K562 (cell line): ENCODE data around the gene LRCH1. TPM values are rescaled to one million over a fixed set of nuclear protein-coding genes. Genes with fewer than 3 reads are reported as not detected.

Experiments used
- CBFA2T3 ChIP-seq: fragments of 450-650 bp; IDR thresholded peaks from 2 replicates; pipeline ENCODE4 v1.6.1; 2017
- GATAD2A ChIP-seq: fragments of 450-650 bp; IDR thresholded peaks from 2 replicates; pipeline ENCODE4 v1.6.1; 2017
- MAFG ChIP-seq: fragments of 450-650 bp; conservative IDR thresholded peaks from 2 replicates; pipeline ENCODE4 v1.6.1; 2016; ENCODE audit warnings: missing genetic modification characterization, missing compliant biosample characterization
- NR2F6 ChIP-seq: fragments of 450-650 bp; formaldehyde crosslinking; IDR thresholded peaks from 2 replicates; pipeline ENCODE4 v1.4.0; 2020; ENCODE audit warnings: mild to moderate bottlenecking
- POLR3G ChIP-seq: IDR thresholded peaks from 2 replicates; pipeline ENCODE4 v1.6.1; 2011; ENCODE audit not compliant: insufficient read length, insufficient replicate concordance; ENCODE audit errors: extremely low read depth
- POU5F1 ChIP-seq: fragments of 150-350 bp; IDR thresholded peaks from 2 replicates; pipeline ENCODE4 v1.6.1; 2014; ENCODE audit warnings: borderline replicate concordance, low read length, low read depth, mild to moderate bottlenecking; ENCODE audit not compliant: partially characterized antibody
- RB1 ChIP-seq: fragments of 450-650 bp; IDR thresholded peaks from 2 replicates; pipeline ENCODE4 v1.6.1; 2017; ENCODE audit warnings: low read depth, mild to moderate bottlenecking
- SMAD3 ChIP-seq: fragments of 450-650 bp; formaldehyde crosslinking; conservative IDR thresholded peaks from 2 replicates; pipeline ENCODE4 v1.4.0; 2020; ENCODE audit warnings: mild to moderate bottlenecking
- TAF9B ChIP-seq: fragments of 450-650 bp; IDR thresholded peaks from 2 replicates; pipeline ENCODE4 v1.6.1; 2018; ENCODE audit warnings: mild to moderate bottlenecking; ENCODE audit not compliant: partially characterized antibody
- YBX1 ChIP-seq: fragments of 450-650 bp; IDR thresholded peaks from 2 replicates; pipeline ENCODE4 v1.7.1; 2016; ENCODE audit warnings: mild to moderate bottlenecking
- ZNF140 ChIP-seq: fragments of 250-450 bp; sonication (Bioruptor Pico); IDR thresholded peaks from 2 replicates; pipeline ENCODE4 v1.8.0; 2021; ENCODE audit warnings: moderate library complexity, mild to moderate bottlenecking, inconsistent platforms
- ZNF212 ChIP-seq: fragments of 450-650 bp; formaldehyde crosslinking; IDR thresholded peaks from 2 replicates; pipeline ENCODE4 v1.4.0; 2020; ENCODE audit warnings: mild to moderate bottlenecking
- ZNF24 ChIP-seq: fragments of 450-650 bp; IDR thresholded peaks from 2 replicates; pipeline ENCODE4 v1.6.1; 2016
- ZNF408 ChIP-seq: fragments of 250-450 bp; sonication (Bioruptor Pico); IDR thresholded peaks from 2 replicates; pipeline ENCODE4 v1.4.0; 2020; ENCODE audit warnings: low read depth, mild to moderate bottlenecking, moderate library complexity
- ZNF445 ChIP-seq: fragments of 250-450 bp; sonication (Bioruptor Pico); IDR thresholded peaks from 2 replicates; pipeline ENCODE4 v1.4.0; 2020; ENCODE audit warnings: low read depth, mild to moderate bottlenecking, moderate library complexity
- ZNF79 ChIP-seq: fragments of 250-450 bp; sonication (Bioruptor Pico); IDR thresholded peaks from 2 replicates; pipeline ENCODE4 v1.4.0; 2020; ENCODE audit warnings: low read depth, mild to moderate bottlenecking, moderate library complexity
- polyA plus RNA-seq, 8 experiments: library from polyadenylated mRNA; depleted of rRNA in 4 of 8; stranded (reverse) in 5 of 8; unstranded in 3 of 8; fragments of >200 nt; fragmentation: Nextera tagmentation in 2 of 8; fragmentation: Illumina TruSeq in 1 of 8; extraction: Ambion mirVana in 2 of 8; extraction: Trizol in 1 of 8; gene quantifications; 2 replicates each; pipeline versions ENCODE4 v1.2.1 to v1.2.3, GENCODE V29; 2011 to 2014; ENCODE audit warnings: inconsistent platforms in 1 of 8, missing spikeins in 1 of 8
- total RNA-seq, 7 experiments: library from RNA; depleted of rRNA in 6 of 7; stranded (reverse); fragments of >200 nt in 6 of 7; fragmentation: Illumina TruSeq in 2 of 7; extraction: Trizol in 2 of 7; gene quantifications; 2 replicates each; pipeline versions ENCODE4 v1.2.1 to v1.2.3, GENCODE V29; 2011 to 2021; ENCODE audit warnings: low replicate concordance in 1 of 7
- TF ChIP-seq, protein P1 (sequence below): fragments of 250-450 bp; sonication (Bioruptor Pico); IDR thresholded peaks from 2 replicates; pipeline ENCODE4 v1.8.0; 2022; ENCODE audit warnings: inconsistent platforms, mild to moderate bottlenecking, moderate library complexity, borderline replicate concordance
- TF ChIP-seq, protein P2 (sequence below), 2 experiments: fragments of 450-650 bp; IDR thresholded peaks; 2 replicates each; pipeline ENCODE4 v1.6.1; 2016
- TF ChIP-seq, protein P3 (sequence below): fragments of 450-650 bp; IDR thresholded peaks from 2 replicates; pipeline ENCODE4 v1.6.1; 2016; ENCODE audit warnings: low read depth
- TF ChIP-seq, protein P4 (sequence below): sonication (generic); formaldehyde crosslinking; IDR thresholded peaks from 2 replicates; pipeline ENCODE4 v1.8.1; 2022; ENCODE audit warnings: missing genetic modification reagents

LRCH1 gene
- total and polyA plus RNA-seq, 9 of the 15 experiments (the other 6 are each of a cell fraction or from before 2014, with no cell fraction given): 1.1 to 6.8 (median 3.7) TPM

DNA sequence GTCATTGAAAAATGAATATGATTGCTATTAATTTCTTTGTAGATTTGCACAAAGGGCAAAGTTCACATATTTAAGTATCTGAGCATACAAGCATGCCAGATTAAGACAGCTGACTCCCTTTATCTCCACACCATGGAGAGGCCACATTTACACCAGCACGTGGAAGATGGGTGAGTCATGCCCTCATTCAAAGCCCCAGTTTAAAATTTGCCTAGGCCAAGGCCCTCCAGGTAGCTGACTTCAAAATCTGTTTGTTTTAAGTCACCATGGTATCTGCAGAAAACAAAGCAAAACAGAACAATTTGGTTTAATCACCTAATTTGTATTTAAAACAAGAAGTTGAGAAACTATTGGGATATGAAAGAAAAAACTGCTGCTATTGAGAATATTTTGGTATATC, 134.8 kb downstream of the LRCH1 start (continued):
- TF ChIP-seq POLR3G (no peak), ZNF24 (no peak), CBFA2T3 (peak; percentile 90), NR2F6 (CRISPR knock-in tag) (no peak), RB1 (no peak), ZNF79 (no peak), GATAD2A (no peak), YBX1 (no peak), ZNF140 (no peak), SMAD3 (CRISPR knock-in tag) (no peak), ZNF408 (no peak), ZNF445 (CRISPR knock-in tag) (no peak), POU5F1 (no peak), ZNF212 (CRISPR knock-in tag) (no peak), TAF9B (peak; percentile 34), MAFG (tag) (no peak)
- TF ChIP-seq, protein P1, sequence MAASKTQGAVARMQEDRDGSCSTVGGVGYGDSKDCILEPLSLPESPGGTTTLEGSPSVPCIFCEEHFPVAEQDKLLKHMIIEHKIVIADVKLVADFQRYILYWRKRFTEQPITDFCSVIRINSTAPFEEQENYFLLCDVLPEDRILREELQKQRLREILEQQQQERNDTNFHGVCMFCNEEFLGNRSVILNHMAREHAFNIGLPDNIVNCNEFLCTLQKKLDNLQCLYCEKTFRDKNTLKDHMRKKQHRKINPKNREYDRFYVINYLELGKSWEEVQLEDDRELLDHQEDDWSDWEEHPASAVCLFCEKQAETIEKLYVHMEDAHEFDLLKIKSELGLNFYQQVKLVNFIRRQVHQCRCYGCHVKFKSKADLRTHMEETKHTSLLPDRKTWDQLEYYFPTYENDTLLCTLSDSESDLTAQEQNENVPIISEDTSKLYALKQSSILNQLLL (CRISPR knock-in tag): no peak
- TF ChIP-seq, protein P2, sequence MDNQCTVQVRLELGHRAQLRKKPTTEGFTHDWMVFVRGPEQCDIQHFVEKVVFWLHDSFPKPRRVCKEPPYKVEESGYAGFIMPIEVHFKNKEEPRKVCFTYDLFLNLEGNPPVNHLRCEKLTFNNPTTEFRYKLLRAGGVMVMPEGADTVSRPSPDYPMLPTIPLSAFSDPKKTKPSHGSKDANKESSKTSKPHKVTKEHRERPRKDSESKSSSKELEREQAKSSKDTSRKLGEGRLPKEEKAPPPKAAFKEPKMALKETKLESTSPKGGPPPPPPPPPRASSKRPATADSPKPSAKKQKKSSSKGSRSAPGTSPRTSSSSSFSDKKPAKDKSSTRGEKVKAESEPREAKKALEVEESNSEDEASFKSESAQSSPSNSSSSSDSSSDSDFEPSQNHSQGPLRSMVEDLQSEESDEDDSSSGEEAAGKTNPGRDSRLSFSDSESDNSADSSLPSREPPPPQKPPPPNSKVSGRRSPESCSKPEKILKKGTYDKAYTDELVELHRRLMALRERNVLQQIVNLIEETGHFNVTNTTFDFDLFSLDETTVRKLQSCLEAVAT (IDR thresholded peaks at IDR 0.05): no peak
- TF ChIP-seq, protein P3, sequence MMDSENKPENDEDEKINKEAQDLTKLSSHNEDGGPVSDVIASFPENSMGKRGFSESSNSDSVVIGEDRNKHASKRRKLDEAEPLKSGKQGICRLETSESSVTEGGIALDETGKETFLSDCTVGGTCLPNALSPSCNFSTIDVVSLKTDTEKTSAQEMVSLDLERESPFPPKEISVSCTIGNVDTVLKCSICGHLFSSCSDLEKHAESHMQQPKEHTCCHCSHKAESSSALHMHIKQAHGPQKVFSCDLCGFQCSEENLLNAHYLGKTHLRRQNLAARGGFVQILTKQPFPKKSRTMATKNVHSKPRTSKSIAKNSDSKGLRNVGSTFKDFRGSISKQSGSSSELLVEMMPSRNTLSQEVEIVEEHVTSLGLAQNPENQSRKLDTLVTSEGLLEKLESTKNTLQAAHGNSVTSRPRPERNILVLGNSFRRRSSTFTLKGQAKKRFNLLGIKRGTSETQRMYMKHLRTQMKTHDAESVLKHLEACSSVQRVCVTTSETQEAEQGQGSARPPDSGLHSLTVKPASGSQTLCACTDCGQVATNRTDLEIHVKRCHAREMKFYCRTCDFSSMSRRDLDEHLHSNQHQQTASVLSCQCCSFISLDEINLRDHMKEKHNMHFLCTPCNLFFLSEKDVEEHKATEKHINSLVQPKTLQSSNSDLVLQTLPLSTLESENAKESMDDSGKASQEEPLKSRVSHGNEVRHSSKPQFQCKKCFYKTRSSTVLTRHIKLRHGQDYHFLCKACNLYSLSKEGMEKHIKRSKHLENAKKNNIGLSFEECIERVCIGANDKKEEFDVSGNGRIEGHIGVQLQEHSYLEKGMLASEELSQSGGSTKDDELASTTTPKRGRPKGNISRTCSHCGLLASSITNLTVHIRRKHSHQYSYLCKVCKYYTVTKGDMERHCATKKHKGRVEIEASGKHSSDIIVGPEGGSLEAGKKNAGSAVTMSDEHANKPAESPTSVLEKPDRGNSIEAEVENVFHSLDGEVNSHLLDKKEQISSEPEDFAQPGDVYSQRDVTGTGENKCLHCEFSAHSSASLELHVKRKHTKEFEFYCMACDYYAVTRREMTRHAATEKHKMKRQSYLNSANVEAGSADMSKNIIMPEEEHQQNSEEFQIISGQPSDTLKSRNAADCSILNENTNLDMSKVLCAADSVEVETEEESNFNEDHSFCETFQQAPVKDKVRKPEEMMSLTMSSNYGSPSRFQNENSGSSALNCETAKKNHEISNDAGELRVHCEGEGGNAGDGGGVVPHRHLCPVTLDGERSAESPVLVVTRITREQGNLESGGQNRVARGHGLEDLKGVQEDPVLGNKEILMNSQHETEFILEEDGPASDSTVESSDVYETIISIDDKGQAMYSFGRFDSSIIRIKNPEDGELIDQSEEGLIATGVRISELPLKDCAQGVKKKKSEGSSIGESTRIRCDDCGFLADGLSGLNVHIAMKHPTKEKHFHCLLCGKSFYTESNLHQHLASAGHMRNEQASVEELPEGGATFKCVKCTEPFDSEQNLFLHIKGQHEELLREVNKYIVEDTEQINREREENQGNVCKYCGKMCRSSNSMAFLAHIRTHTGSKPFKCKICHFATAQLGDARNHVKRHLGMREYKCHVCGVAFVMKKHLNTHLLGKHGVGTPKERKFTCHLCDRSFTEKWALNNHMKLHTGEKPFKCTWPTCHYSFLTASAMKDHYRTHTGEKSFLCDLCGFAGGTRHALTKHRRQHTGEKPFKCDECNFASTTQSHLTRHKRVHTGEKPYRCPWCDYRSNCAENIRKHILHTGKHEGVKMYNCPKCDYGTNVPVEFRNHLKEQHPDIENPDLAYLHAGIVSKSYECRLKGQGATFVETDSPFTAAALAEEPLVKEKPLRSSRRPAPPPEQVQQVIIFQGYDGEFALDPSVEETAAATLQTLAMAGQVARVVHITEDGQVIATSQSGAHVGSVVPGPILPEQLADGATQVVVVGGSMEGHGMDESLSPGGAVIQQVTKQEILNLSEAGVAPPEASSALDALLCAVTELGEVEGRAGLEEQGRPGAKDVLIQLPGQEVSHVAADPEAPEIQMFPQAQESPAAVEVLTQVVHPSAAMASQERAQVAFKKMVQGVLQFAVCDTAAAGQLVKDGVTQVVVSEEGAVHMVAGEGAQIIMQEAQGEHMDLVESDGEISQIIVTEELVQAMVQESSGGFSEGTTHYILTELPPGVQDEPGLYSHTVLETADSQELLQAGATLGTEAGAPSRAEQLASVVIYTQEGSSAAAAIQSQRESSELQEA: no peak
- TF ChIP-seq, protein P4, sequence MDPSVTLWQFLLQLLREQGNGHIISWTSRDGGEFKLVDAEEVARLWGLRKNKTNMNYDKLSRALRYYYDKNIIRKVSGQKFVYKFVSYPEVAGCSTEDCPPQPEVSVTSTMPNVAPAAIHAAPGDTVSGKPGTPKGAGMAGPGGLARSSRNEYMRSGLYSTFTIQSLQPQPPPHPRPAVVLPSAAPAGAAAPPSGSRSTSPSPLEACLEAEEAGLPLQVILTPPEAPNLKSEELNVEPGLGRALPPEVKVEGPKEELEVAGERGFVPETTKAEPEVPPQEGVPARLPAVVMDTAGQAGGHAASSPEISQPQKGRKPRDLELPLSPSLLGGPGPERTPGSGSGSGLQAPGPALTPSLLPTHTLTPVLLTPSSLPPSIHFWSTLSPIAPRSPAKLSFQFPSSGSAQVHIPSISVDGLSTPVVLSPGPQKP (CRISPR knock-in tag): no peak
